GM19455 (cell line): ENCODE results near the gene SMARCAL1.

Experiments used
- ATAC-seq: cut with Tn5 transposase; IDR thresholded peaks from one replicate; pipeline ENCODE4 v1.9.1; 2021; ENCODE audit not compliant: unreplicated experiment

SMARCAL1 gene

DNA sequence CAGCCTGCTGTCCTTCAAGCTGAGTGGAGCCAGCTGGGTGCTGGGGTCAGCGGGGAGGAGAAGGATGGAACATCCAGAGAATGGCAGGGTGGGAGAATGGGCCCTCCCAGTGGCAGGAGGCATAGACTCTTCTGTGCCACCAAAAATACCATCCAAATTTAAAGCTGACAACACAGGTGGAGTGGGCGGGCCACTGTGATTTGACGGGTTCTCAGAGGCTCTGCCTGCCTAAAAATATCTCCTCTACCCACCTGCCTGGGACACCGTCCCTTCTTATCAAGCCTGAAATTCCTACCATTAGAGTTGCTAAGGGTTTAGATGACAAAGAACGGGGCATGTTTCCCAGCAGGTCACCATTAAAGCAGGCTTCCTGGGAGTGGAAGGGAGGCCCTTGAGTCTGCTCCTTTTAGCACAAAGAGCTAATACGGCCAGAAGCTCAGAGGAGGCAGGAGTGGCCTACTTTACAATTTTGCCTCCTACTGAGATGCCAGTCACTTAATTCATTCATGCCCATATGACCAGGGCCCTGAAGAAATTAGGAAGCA is 20.2 kb upstream of the SMARCAL1 start:
- ATAC-seq, result no peak

- no peak for ATAC-seq
Observed at GRCh38 chr2:216392945-216393840, 19.1 kb upstream of the SMARCAL1 start.

GRCh38 chr2:216394881-216395280 is 17.4 kb upstream of the SMARCAL1 start:
- ATAC-seq, result no peak

- ATAC-seq, result no peak
Observed at GRCh38 chr2:216399621-216400020, 12.7 kb upstream of the SMARCAL1 start.

GRCh38 chr2:216402751-216403150 is 9.5 kb upstream of the SMARCAL1 start:
- no peak for ATAC-seq

GRCh38 chr2:216404010-216404618 is 8.2 kb upstream of the SMARCAL1 start:
- ATAC-seq, result no peak

DNA sequence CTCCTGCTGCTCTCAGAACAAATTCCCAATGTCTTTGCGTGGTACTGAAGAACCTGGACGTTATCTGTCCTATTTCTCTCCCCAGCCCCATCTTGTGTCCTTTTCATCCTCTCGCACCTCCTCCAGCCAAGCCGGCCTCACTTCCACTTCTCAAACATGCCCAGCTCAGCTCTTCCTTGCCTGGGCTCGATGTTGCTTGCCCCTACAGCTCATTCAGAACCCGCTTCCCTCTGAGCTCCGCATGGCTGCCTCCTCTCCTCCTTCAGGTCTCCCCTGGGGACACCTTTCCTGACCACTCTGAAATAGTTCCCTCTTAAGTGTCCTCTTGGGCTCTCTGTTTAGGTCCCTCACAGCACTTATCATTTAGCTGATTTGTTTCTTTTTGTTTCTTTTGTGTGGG is 6.7 kb upstream of the SMARCAL1 start:
- no peak for ATAC-seq

DNA sequence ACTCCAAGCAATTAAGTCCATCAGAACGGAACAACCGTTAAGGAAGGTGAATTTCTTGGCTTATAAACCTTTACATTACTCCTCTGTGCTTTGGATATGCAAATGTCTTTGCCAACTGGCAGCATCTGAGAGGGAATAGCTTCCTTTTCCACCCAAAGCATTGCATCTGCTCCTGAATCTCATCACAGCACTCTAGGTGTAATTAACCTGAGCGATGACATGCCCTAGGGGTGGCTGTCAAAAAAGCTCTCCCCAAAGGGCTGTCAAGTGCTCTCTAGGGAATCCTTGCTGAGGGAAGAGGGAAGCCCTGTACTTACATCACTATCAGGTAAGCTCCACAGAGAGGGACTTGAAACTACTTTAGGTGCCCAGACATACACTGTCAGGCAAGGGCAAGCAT is 5.5 kb upstream of the SMARCAL1 start:
- no peak for ATAC-seq

- no peak for ATAC-seq
Observed at GRCh38 chr2:216408426-216409290, 3.6 kb upstream of the SMARCAL1 start.

- ATAC-seq, result no peak
Observed at GRCh38 chr2:216410550-216410949, 1.7 kb upstream of the SMARCAL1 start.

DNA sequence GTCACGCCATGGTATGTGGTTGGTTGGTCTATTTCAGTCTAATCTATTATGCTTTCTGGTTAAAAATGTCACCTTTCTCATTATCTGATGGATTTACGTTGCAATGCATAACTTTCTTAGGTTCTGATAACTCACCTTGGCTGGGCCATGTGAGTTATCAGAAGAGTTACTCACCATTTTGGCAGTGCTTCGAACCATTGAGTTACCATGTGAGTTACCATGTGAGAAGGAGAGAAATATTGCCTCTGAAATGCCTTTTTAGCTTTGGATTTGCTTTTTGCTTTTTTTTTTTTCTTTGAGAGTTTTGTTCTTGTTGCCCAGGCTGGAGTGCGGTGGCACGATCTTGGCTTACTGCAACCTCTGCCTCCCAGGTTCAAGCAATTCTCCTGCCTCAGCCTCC is 1.6 kb downstream of the SMARCAL1 start:
- no peak for ATAC-seq

DNA sequence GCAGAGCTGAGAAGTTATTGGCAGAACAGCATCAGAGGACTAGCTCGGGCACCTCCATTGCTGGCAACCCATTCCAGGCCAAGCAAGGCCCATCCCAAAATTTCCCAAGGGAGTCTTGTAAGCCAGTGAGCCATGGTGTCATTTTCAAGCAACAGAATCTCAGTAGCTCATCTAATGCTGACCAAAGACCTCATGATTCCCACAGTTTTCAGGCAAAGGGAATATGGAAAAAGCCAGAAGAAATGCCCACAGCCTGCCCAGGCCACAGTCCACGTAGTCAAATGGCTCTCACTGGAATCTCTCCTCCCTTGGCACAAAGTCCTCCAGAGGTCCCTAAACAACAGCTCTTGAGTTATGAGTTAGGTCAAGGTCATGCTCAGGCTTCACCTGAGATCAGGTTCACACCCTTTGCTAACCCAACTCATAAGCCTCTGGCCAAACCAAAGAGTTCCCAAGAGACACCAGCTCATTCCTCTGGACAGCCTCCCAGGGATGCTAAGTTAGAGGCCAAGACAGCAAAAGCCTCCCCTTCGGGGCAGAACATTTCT is 2.6 kb downstream of the SMARCAL1 start:
- no peak for ATAC-seq

- no peak for ATAC-seq
Observed at GRCh38 chr2:216415541-216415940, 3.3 kb downstream of the SMARCAL1 start.

DNA sequence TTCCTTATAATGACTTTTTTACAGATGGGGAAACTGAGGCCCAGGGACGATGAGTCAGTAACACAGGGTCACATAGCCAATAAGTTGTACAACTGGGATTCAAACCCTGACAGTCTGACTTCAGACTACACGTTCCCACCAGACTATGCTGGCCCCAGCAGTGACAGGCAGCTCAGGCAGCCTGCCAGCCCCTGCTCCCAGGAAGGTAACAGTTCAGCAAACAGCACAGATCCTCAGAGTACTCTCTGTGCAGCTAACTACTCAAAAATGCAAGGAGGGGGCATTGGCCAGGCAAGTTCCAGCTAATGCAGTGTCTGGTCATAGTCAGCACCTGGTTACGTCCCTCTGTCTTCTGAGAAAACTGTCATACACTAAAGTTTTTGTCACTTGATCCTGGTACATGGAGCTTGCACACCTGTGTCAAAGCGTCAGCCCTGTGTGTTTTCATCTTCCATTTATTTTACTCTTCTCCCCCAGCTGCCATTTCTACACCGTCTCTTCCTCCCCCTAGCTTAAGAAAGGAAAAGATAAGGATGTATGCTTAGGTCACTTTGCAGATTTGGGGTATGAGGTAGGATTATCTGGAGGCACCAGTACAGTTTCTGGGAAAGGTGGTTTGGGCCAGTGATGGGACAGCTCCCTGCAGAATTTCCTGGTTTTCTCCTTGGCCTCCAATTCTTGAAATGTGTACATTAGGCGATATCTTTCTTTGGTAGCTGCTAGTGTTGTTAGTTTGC is 4.5 kb downstream of the SMARCAL1 start:
- no peak for ATAC-seq

DNA sequence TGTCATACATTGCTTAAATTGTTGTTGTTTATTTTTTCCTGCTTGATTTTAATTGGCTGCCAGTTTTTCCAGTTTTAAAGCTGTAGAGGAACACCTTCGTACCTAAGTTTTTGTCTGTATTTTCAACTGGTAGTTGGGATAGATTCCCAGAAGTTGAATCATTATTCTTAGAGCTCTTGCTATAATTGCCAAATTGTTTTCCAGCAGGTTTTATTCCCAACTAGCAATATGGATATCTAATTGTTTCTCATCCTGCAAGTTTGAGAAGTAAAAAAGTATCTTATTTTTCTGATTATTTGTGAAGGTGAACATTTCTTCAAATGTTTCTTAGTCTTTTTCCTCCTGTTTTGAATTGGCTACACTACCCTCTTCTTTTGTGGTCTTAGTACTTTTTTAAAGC is 6.7 kb downstream of the SMARCAL1 start:
- ATAC-seq, result no peak

DNA sequence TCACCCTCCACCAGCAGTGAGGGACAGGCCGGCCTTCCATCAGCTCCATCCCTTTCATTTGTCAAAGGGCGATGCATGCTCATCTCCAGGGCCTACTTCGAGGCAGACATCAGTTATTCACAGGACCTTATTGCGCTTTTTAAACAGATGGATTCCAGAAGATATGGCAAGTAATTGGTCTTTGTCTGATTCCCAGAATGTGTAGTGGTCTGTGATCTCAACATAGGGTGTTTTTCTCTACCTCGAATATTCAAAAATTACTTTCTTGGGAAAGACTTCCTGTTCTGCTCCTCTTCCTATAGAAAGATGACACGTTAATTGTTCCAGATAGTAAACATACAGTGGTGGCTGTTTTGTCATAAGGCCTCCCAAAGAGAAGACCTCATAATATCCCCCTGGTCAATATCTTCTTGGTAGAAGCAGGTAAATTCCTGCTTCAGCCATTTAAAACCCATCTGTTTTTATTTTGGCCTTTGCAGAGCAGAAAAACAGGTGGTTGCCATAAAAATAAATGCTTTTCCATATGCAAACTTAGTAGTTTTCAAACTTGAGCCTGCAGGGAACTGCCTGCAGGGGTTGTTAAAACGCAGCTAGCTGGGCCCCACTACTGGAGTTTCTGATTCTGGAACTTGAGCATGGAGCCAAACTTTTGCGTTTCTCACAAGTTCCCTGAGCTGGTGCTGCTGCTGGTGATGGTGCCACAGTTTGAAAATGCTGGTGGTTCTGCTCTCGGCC is 8.2 kb downstream of the SMARCAL1 start:
- no peak for ATAC-seq

DNA sequence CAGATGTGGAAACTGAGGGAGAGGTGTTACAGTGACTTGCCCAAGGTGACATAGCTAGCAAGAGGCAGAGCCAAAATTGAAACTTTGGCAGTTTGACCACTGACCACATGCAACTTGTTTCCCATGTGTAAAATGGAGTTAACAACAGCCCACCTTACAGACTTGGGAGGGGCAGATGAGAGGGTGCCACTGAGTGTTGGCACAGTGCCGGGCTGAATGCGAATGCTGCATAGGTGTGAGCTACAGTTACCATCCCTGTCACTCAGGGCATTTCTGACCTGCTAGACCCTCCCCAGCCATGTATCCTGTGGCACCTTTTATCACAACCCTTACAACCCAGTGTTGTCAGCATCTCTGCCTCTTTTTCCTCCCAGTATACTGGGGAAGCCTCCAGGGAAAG is 10.8 kb downstream of the SMARCAL1 start:
- ATAC-seq, result no peak

- no peak for ATAC-seq
Observed at GRCh38 chr2:216424274-216424673, 12.0 kb downstream of the SMARCAL1 start.

- ATAC-seq, result no peak
Observed at GRCh38 chr2:216425008-216425787, 12.9 kb downstream of the SMARCAL1 start.
